GM12801 (cell line): ENCODE measurements around the gene NSD1.

Source experiments
- TF ChIP-seq, protein P1 (sequence below): IDR thresholded peaks from one replicate; pipeline ENCODE4 v1.5.1; 2011; ENCODE audit warnings: control low read depth; ENCODE audit not compliant: insufficient read length; ENCODE audit errors: extremely low read depth

The NSD1 gene

DNA sequence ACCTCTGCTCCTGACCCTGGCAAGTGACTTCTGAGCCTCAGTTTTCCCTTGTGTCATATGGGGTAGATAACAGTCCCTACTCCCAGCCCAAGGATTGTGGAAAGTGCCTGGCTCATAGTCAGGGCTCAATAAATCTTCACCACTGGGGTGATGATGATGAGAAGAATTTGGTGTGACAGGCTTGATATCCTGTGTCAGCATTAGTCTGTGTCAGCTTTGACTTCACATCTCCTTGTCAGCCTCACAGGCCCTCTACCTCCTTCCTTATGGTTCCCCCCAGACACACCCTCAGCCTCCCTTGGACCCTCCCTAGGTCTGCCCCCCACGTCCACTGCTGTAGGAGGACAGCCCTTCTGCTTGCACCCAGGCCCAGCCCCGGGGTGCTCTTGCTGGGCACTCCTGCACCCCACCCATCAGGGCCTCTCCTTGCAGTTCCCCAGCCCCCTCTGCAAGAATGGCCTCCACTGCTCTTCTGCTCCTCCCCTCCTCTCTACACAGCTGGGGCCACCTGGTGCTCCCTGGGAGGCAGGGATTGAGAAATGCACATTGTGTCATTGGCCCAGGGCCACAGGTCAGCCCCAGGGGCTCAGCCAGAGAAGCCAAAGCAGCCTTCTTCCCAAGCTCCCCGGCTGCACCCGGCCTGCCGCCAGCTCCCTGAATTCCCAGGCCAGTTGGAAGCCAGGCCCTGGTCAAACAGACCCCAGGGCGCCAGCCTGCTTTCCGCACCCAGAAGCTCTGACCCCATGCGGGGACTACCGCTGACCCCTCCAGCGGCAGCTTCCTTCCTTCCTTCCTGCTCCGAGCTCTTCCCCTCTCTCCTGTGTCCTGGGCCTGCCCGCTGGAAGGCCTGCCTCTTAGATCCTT, 39.1 kb upstream of the NSD1 start:
- TF ChIP-seq, protein P1, sequence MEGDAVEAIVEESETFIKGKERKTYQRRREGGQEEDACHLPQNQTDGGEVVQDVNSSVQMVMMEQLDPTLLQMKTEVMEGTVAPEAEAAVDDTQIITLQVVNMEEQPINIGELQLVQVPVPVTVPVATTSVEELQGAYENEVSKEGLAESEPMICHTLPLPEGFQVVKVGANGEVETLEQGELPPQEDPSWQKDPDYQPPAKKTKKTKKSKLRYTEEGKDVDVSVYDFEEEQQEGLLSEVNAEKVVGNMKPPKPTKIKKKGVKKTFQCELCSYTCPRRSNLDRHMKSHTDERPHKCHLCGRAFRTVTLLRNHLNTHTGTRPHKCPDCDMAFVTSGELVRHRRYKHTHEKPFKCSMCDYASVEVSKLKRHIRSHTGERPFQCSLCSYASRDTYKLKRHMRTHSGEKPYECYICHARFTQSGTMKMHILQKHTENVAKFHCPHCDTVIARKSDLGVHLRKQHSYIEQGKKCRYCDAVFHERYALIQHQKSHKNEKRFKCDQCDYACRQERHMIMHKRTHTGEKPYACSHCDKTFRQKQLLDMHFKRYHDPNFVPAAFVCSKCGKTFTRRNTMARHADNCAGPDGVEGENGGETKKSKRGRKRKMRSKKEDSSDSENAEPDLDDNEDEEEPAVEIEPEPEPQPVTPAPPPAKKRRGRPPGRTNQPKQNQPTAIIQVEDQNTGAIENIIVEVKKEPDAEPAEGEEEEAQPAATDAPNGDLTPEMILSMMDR, result no peak

DNA sequence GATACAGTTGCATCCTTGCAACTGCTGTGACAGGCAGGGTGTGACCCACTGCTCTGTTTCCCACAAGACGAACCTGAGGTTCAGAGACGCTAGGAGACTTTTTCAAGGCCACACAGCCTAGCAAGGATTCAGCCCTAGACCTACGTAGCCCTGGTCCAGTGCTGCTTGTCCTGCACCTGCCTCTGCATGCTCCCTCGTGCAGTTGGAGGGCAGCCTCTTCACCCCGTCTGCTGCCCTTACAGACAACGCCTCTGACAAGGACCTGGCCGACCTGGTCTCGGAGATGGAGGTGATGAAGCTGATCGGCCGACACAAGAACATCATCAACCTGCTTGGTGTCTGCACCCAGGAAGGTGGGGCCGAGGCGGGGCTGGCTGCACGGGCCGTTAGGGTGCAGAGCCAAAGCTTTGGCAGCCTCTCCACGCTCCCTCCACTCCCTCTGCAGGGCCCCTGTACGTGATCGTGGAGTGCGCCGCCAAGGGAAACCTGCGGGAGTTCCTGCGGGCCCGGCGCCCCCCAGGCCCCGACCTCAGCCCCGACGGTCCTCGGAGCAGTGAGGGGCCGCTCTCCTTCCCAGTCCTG, 38.4 kb upstream of the NSD1 start:
- TF ChIP-seq, protein P1, result no peak

DNA sequence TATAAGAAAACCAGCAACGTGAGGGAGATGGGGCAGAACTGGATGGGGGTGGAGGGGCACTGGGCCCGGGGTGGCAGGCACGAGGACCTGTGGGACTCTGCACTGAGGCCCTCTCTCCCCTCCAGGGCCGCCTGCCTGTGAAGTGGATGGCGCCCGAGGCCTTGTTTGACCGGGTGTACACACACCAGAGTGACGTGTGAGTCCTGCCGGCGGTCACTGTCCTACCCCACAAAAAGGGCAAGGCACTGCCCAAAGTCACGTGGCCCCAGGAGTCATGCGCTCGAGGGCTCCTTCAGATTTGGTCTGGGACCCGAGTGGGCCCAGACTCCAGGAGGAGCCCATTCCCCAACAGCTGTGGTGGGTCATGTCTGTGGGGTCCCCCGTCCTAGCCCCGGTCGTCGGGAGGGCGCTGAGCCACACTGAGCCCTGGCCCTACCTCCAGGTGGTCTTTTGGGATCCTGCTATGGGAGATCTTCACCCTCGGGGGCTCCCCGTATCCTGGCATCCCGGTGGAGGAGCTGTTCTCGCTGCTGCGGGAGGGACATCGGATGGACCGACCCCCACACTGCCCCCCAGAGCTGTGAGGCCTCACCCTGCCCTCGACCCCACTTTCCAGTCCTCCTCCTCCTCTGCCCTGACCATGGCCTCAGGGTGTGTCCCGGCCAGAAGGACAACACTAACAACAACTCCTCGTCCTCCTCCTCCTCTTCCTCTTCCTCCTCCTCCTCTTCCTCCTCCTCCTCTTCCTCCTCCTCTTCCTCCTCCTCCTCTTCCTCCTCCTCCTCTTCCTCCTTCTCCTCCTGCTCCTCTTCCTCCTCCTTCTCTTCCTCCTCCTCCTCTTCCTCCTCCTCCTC, 37.2 kb upstream of the NSD1 start:
- TF ChIP-seq, protein P1, result no peak

DNA sequence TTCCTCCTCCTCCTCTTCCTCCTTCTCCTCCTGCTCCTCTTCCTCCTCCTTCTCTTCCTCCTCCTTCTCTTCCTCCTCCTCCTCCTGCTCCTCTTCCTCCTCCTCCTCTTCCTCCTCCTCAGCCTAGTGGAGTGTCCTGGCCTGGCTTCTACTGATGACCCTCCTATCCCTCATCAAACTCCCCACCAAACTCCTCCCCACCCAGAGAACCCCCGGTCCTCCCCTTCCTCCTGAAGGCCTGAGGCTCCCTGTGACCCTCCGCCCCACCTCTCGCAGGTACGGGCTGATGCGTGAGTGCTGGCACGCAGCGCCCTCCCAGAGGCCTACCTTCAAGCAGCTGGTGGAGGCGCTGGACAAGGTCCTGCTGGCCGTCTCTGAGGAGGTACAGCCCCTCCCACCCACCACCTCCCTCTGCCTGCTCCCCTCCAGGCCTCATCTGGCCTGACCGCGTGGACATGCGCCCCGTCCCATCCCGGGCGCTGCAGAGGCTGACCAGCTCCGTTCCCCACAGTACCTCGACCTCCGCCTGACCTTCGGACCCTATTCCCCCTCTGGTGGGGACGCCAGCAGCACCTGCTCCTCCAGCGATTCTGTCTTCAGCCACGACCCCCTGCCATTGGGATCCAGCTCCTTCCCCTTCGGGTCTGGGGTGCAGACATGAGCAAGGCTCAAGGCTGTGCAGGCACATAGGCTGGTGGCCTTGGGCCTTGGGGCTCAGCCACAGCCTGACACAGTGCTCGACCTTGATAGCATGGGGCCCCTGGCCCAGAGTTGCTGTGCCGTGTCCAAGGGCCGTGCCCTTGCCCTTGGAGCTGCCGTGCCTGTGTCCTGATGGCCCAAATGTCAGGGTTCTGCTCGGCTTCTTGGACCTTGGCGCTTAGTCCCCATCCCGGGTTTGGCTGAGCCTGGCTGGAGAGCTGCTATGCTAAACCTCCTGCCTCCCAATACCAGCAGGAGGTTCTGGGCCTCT, 36.3 kb upstream of the NSD1 start:
- TF ChIP-seq, protein P1, result no peak

DNA sequence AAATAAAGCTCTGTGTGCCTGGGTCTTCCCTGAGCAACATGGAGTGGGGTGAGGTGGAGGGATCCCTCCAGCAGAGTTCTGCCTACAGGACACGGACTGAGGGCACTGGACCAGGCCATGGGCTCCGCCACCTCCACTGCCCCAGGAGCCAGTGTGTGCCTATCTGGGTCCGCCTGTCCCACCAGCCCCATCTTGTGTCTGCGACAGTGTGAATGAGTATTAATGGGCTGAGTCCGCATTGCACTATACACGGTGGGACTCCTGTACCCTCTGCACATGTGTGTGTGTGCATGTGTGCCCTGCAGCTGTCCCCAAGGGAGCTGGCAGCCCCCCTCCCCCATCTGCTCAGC, 35.5 kb upstream of the NSD1 start:
- TF ChIP-seq, protein P1, result no peak

DNA sequence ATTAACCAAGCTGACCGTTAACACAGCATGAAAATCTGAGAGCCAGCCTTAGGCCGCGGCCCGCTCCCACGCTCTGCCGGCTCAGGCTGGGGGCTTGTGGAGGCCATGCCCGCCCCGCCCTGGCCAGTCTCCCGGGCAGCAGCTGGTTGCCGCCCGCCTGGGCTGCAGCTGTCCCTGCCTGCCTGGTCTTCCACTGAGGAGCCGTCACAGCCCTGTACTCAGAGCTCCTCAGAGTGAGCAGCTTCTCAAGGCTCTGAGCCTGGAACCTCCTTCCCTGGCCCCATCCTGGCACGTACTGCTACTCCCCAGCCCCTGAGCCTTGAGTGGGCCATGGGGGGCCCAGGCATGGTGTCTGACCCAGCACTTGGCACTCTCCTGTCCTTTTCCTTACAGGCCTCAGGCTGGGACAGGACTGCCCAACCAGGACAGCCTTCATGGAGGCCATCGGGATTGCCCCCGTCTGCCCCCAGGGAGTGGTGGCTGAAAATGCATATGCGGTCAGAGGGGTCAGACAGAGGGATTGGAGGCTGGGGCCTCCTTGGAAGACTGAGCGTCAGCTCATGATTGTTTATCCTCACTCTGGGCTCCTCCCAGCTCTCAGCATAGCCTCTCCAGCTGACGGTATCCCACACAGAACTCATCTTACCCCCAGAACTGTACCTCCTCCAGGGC, 35.0 kb upstream of the NSD1 start:
- TF ChIP-seq, protein P1, result no peak
